ENCODE results near the gene COPZ2. TPM values are rescaled to one million over a fixed set of nuclear protein-coding genes. Genes with fewer than 3 reads are reported as not detected.
"Not testable (repeated sequence)": the region's sequence is repeated elsewhere in the genome, so short reads cannot be mapped to it uniquely, and the experiment has no call there.

The COPZ2 gene
- 50.6 TPM for total RNA-seq
- long read RNA-seq, transcript COPZ2-210 (9 exons, 895 nt), result major isoform, 21 of 42 reads
- long read RNA-seq, partial matches to known transcripts, result 5 of 42 reads
- long read RNA-seq, other reads (novel, unspliced or antisense), result 16 of 42 reads

- Histone ChIP-seq H3K4me1 (peaks cover 18% of the 10 kb centered on the region), H3K36me3 (no peaks in the 10 kb centered on the region), H3K27me3 (ENCODE audit: low read depth) (no peaks in the 10 kb centered on the region), H3K9me3 (replicated peaks) (no peaks in the 10 kb centered on the region), H3K27ac (replicated peaks) (peak within 1 kb of the TSS; percentile 89), H3K4me3 (peak within 1 kb of the TSS; percentile 84)
- peak; percentile 71 for TF ChIP-seq CTCF (IDR thresholded peaks at IDR 0.05; ENCODE audit: borderline replicate concordance)
- intact Hi-C loops (cut with micrococcal nuclease), result no loop called here
- DNase-seq, result peak; percentile 76
Measured at GRCh38 chr17:48037036-48037837, at the start of gene COPZ2. TSS of gene COPZ2 (minus strand) at chr17:48037797. CDS start at chr17:48037777, 20 bp downstream.

GRCh38 chr17:48084932-48085331 lies 47.3 kb upstream of the COPZ2 start:
- Histone ChIP-seq H3K27ac (replicated peaks) (no peak overlapping the region), H3K36me3 (no peaks in the 10 kb centered on the region)
- intact Hi-C loops (cut with micrococcal nuclease), result no loop called here

GRCh38 chr17:48081858-48082257 lies 44.3 kb upstream of the COPZ2 start:
- H3K4me1 ChIP-seq, result peaks cover 18% of the 10 kb centered on the region
- H3K36me3 ChIP-seq, result peaks cover under 1% of the 10 kb centered on the region
- DNase-seq, result no peak
- H3K27me3 ChIP-seq (ENCODE audit: low read depth), result no peaks in the 10 kb centered on the region
- H3K4me3 ChIP-seq, result no peak overlapping the region
- no peaks in the 10 kb centered on the region for H3K9me3 ChIP-seq (replicated peaks)
- TF ChIP-seq CTCF (IDR thresholded peaks at IDR 0.05; ENCODE audit: borderline replicate concordance), result no peak
- no peak overlapping the region for H3K27ac ChIP-seq (replicated peaks)
- intact Hi-C loops (cut with micrococcal nuclease), result no loop called here

More at GRCh38 chr17:48084932-48085331, 47.3 kb upstream of the COPZ2 start:
- H3K4me3 ChIP-seq, result no peak overlapping the region
- no peak for DNase-seq
- H3K4me1 ChIP-seq, result peaks cover 18% of the 10 kb centered on the region
- H3K9me3 ChIP-seq (replicated peaks), result no peaks in the 10 kb centered on the region
- no peak for TF ChIP-seq CTCF (IDR thresholded peaks at IDR 0.05; ENCODE audit: borderline replicate concordance)
- H3K27me3 ChIP-seq (ENCODE audit: low read depth), result no peaks in the 10 kb centered on the region

- DNase-seq; H3K9me3 ChIP-seq (replicated peaks); H3K27me3 ChIP-seq (ENCODE audit: low read depth); H3K27ac ChIP-seq (replicated peaks); H3K4me1 ChIP-seq; H3K4me3 ChIP-seq: not testable (repeated sequence)
- peaks cover 21% of the 10 kb centered on the region for H3K36me3 ChIP-seq
- intact Hi-C loops (cut with micrococcal nuclease), result loop anchor here (10.0 kb wide), 1 partner anchor 48 kb away; no protein-coding TSS in a partner anchor
Measured at GRCh38 chr17:48077152-48077551, 39.6 kb upstream of the COPZ2 start.

- peak; percentile 62 for DNase-seq
- peaks cover 42% of the 10 kb centered on the region for H3K36me3 ChIP-seq
Measured at GRCh38 chr17:48074322-48075081, 36.9 kb upstream of the COPZ2 start.

GRCh38 chr17:48073566-48074094 lies 36.0 kb upstream of the COPZ2 start:
- Histone ChIP-seq H3K36me3 (peaks cover 47% of the 10 kb centered on the region), H3K4me1 (peaks cover 10% of the 10 kb centered on the region), H3K27ac (replicated peaks) (peak overlapping the region; percentile 34)
- H3K9me3 ChIP-seq (replicated peaks); H3K4me3 ChIP-seq; DNase-seq; H3K27me3 ChIP-seq (ENCODE audit: low read depth): not testable (repeated sequence)
- intact Hi-C loops (cut with micrococcal nuclease), result loop anchor here (2.0 to 10.0 kb wide), 2 partner anchors 47 to 51 kb away; no protein-coding TSS in a partner anchor

More at GRCh38 chr17:48074322-48075081, 36.9 kb upstream of the COPZ2 start:
- intact Hi-C loops (cut with micrococcal nuclease), result loop anchor here (2.0 to 10.0 kb wide), 2 partner anchors 48 to 50 kb away; no protein-coding TSS in a partner anchor
- H3K9me3 ChIP-seq (replicated peaks), result no peaks in the 10 kb centered on the region
- peak; percentile 90 for TF ChIP-seq CTCF (IDR thresholded peaks at IDR 0.05; ENCODE audit: borderline replicate concordance)
- H3K27me3 ChIP-seq (ENCODE audit: low read depth), result no peaks in the 10 kb centered on the region
- H3K4me3 ChIP-seq, result no peak overlapping the region
- H3K27ac ChIP-seq (replicated peaks), result peak overlapping the region; percentile 34
- peaks cover 10% of the 10 kb centered on the region for H3K4me1 ChIP-seq

GRCh38 chr17:48072811-48073210 lies 35.2 kb upstream of the COPZ2 start:
- intact Hi-C loops (cut with micrococcal nuclease), result loop anchor here (10.0 kb wide), 1 partner anchor 52 kb away; no protein-coding TSS in a partner anchor
- H3K27ac ChIP-seq (replicated peaks), result not testable (repeated sequence)
- H3K36me3 ChIP-seq, result peaks cover 55% of the 10 kb centered on the region

More at GRCh38 chr17:48072811-48073210, 35.2 kb upstream of the COPZ2 start:
- not testable (repeated sequence) for H3K9me3 ChIP-seq (replicated peaks); H3K27me3 ChIP-seq (ENCODE audit: low read depth); H3K4me3 ChIP-seq; DNase-seq
- H3K4me1 ChIP-seq, result peaks cover 18% of the 10 kb centered on the region

All from left ventricle myocardium inferior (tissue), 1 donor.